Measurements from ENCODE around the gene CYBRD1.

The CYBRD1 gene

GRCh38 chr2:171505374-171505773, 16.9 kb upstream of the CYBRD1 start:
- ATAC-seq: no peak
- Mint-ChIP-seq H3K27me3 (no peaks in the 10 kb centered on the region), H3K27ac (no peak overlapping the region), H3K9me3 (no peaks in the 10 kb centered on the region), H3K4me1 (peaks cover 7% of the 10 kb centered on the region), H3K4me3 (no peak overlapping the region), H3K36me3 (no peaks in the 10 kb centered on the region)

- peak; percentile 78 for ATAC-seq
- no peaks in the 10 kb centered on the region for H3K36me3 Mint-ChIP-seq
- H3K27me3 Mint-ChIP-seq: no peaks in the 10 kb centered on the region
- no peak overlapping the region for H3K27ac Mint-ChIP-seq
- peaks cover 15% of the 10 kb centered on the region for H3K4me1 Mint-ChIP-seq
- H3K9me3 Mint-ChIP-seq: no peaks in the 10 kb centered on the region
- no peak overlapping the region for H3K4me3 Mint-ChIP-seq
These were observed 12.1 kb upstream of the CYBRD1 start for GRCh38 chr2:171509945-171510731.

- H3K4me1 Mint-ChIP-seq: peaks cover 15% of the 10 kb centered on the region
- peak; percentile 40 for ATAC-seq
These were observed 10.3 kb upstream of the CYBRD1 start for GRCh38 chr2:171512014-171512413.

GRCh38 chr2:171512683-171513195, 9.5 kb upstream of the CYBRD1 start:
- peaks cover 2% of the 10 kb centered on the region for H3K36me3 Mint-ChIP-seq
- no peak for ATAC-seq
- no peaks in the 10 kb centered on the region for H3K9me3 Mint-ChIP-seq
- no peak overlapping the region for H3K4me3 Mint-ChIP-seq
- H3K4me1 Mint-ChIP-seq: peaks cover 15% of the 10 kb centered on the region
- H3K27ac Mint-ChIP-seq: no peak overlapping the region
- H3K27me3 Mint-ChIP-seq: peaks cover 2% of the 10 kb centered on the region

More at GRCh38 chr2:171512014-171512413, 10.3 kb upstream of the CYBRD1 start:
- Mint-ChIP-seq H3K27me3 (no peaks in the 10 kb centered on the region), H3K9me3 (no peaks in the 10 kb centered on the region), H3K27ac (no peak overlapping the region), H3K36me3 (no peaks in the 10 kb centered on the region), H3K4me3 (no peak overlapping the region)

GRCh38 chr2:171513719-171514160, 8.5 kb upstream of the CYBRD1 start:
- Mint-ChIP-seq H3K36me3 (peaks cover 7% of the 10 kb centered on the region), H3K27ac (no peak overlapping the region), H3K27me3 (peaks cover 12% of the 10 kb centered on the region), H3K4me3 (no peak overlapping the region), H3K4me1 (peaks cover 15% of the 10 kb centered on the region), H3K9me3 (no peaks in the 10 kb centered on the region)
- ATAC-seq: peak; percentile 75

DNA sequence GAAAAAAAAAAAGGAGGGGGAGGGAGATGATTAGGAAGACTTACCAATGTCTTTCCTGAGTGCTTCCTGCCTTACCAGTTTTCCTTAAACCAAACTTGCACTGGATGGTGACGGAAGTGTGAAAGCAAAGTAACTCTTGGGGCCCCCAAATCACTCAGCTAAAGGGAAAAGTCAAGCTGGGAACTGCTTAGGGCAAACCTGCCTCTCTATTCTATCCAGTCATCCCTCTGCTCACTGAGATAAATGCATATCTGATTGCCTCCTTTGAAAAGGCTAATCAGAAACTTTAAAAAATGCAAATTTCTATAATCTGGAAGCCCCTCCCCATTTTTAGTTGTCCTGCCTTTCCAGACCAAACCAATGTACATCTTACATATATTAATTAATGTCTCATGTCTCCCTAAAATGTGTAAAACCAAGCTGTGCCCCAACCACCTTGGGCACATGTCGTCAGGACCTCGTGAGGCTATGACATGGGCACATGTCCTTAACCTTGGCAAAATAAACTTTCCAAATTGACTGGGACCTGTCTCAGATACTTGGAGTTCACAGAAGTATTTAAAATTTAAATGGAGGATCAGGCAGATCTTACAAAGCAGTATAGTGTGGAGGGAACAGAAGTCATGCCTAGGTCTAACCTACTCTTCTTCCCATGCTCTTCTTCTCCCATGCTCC, 7.2 kb upstream of the CYBRD1 start:
- H3K9me3 Mint-ChIP-seq: no peaks in the 10 kb centered on the region
- no peak for ATAC-seq
- peaks cover 7% of the 10 kb centered on the region for H3K36me3 Mint-ChIP-seq
- no peak overlapping the region for H3K4me3 Mint-ChIP-seq
- H3K4me1 Mint-ChIP-seq: peaks cover 10% of the 10 kb centered on the region
- H3K27ac Mint-ChIP-seq: no peak overlapping the region
- H3K27me3 Mint-ChIP-seq: peaks cover 25% of the 10 kb centered on the region

GRCh38 chr2:171515672-171516298, 6.5 kb upstream of the CYBRD1 start:
- Mint-ChIP-seq H3K27me3 (peaks cover 28% of the 10 kb centered on the region), H3K4me3 (no peak overlapping the region), H3K27ac (no peak overlapping the region), H3K36me3 (peaks cover 7% of the 10 kb centered on the region), H3K9me3 (no peaks in the 10 kb centered on the region), H3K4me1 (peaks cover 9% of the 10 kb centered on the region)
- no peak for ATAC-seq

DNA sequence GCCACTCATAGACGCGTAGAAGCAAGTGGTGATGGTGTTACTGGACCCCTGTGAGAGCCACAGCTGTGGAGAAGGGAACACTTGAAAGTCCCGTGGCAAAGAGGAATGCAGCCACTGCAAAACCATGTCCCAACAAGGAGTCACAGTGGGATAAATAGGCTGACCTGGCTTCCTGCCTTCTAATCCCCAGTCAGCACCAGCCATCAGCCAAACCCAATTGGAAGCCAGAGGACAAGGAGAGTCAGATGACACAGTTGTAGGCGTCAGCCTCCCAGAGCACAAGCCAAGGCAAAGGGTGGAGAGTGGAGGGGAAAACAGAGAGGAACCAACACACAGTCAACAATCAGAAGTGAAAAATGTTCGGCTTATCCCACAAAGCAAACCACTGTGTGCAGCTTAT, 5.5 kb upstream of the CYBRD1 start:
- H3K4me1 Mint-ChIP-seq: peaks cover 11% of the 10 kb centered on the region
- ATAC-seq: no peak
- no peaks in the 10 kb centered on the region for H3K9me3 Mint-ChIP-seq
- H3K27ac Mint-ChIP-seq: no peak overlapping the region
- no peak overlapping the region for H3K4me3 Mint-ChIP-seq
- H3K27me3 Mint-ChIP-seq: peaks cover 38% of the 10 kb centered on the region
- H3K36me3 Mint-ChIP-seq: peaks cover 7% of the 10 kb centered on the region

GRCh38 chr2:171520471-171520870, 1.8 kb upstream of the CYBRD1 start:
- Mint-ChIP-seq H3K4me3 (no peak overlapping the region), H3K9me3 (no peaks in the 10 kb centered on the region), H3K27ac (no peak overlapping the region), H3K36me3 (peaks cover 7% of the 10 kb centered on the region), H3K4me1 (peaks cover 13% of the 10 kb centered on the region), H3K27me3 (peaks cover 64% of the 10 kb centered on the region)
- no peak for ATAC-seq

- Mint-ChIP-seq H3K4me3 (peak overlapping the region; percentile 74), H3K27me3 (peaks cover 67% of the 10 kb centered on the region), H3K36me3 (peaks cover 7% of the 10 kb centered on the region), H3K9me3 (no peaks in the 10 kb centered on the region), H3K27ac (no peak overlapping the region), H3K4me1 (peaks cover 13% of the 10 kb centered on the region)
- ATAC-seq: no peak
These were observed 768 bp upstream of the CYBRD1 start for GRCh38 chr2:171521361-171522051.

DNA sequence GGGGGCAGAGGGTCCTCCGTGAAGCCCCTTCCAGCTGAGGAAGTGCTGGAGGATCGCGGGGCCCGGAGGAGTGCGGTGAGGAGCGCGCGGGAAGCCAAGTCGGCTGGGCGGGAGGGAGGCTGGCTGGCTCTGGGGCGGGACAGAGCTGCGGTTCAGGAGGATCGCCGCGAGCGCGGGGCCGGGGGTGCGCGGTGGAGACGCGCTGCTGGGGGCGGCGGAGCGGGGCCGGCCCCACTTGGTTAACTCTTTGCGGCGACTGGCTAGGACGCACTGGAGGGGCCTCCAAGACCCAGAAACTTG, 464 bp downstream of the CYBRD1 start:
- peaks cover 13% of the 10 kb centered on the region for H3K4me1 Mint-ChIP-seq
- peaks cover 71% of the 10 kb centered on the region for H3K27me3 Mint-ChIP-seq
- H3K9me3 Mint-ChIP-seq: no peaks in the 10 kb centered on the region
- peak overlapping the region; percentile 74 for H3K4me3 Mint-ChIP-seq
- ATAC-seq: peak; percentile 42
- no peak overlapping the region for H3K27ac Mint-ChIP-seq
- peaks cover 5% of the 10 kb centered on the region for H3K36me3 Mint-ChIP-seq

- Mint-ChIP-seq H3K27ac (no peak overlapping the region), H3K27me3 (peaks cover 71% of the 10 kb centered on the region)
These were observed 1.1 kb downstream of the CYBRD1 start for GRCh38 chr2:171523088-171524017.

DNA sequence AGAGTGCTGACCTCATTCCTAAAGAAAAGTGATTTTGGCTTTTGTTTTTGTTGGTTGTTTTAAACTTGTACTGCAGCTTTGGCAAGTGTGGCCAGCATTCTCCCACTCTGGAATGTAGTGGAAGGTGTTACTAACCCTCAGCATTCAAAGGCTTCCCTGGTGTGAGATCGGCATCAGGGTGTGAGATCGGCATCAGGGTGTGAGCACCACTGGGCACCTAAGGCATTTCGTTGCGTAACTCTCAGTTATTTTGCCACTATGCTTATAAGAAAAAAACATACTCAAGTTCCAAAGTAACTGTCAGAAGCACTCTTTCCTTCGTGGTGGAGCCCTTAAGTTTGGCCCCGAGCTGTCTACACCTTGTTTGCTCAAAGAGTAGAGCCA, 1.7 kb downstream of the CYBRD1 start:
- Mint-ChIP-seq H3K4me3 (peak overlapping the region; percentile 11), H3K9me3 (no peaks in the 10 kb centered on the region), H3K27me3 (peaks cover 71% of the 10 kb centered on the region), H3K4me1 (peaks cover 13% of the 10 kb centered on the region), H3K36me3 (no peaks in the 10 kb centered on the region), H3K27ac (no peak overlapping the region)
- no peak for ATAC-seq

More at GRCh38 chr2:171523088-171524017, 1.1 kb downstream of the CYBRD1 start:
- Mint-ChIP-seq H3K36me3 (no peaks in the 10 kb centered on the region), H3K4me1 (peaks cover 13% of the 10 kb centered on the region), H3K4me3 (peak overlapping the region; percentile 74), H3K9me3 (no peaks in the 10 kb centered on the region)
- ATAC-seq: peak; percentile 44

GRCh38 chr2:171529914-171530313, 7.6 kb downstream of the CYBRD1 start:
- no peaks in the 10 kb centered on the region for H3K36me3 Mint-ChIP-seq
- no peak overlapping the region for H3K4me3 Mint-ChIP-seq
- no peaks in the 10 kb centered on the region for H3K4me1 Mint-ChIP-seq
- peaks cover 4% of the 10 kb centered on the region for H3K9me3 Mint-ChIP-seq
- H3K27me3 Mint-ChIP-seq: peaks cover 53% of the 10 kb centered on the region
- no peak for ATAC-seq
- no peak overlapping the region for H3K27ac Mint-ChIP-seq
